Ishikawa (cell line): ENCODE results near the gene MORC2.

Experiments used
- CEBPB ChIP-seq: IDR thresholded peaks from 2 replicates; pipeline ENCODE4 v1.6.1; 2012
- CREB1 ChIP-seq: IDR thresholded peaks from 2 replicates; pipeline ENCODE4 v1.6.1; 2012; ENCODE audit warnings: low read depth
- EGR1 ChIP-seq: IDR thresholded peaks from 2 replicates; pipeline ENCODE4 v1.6.1; 2012
- EP300 ChIP-seq: IDR thresholded peaks from 2 replicates; pipeline ENCODE4 v1.6.1; 2012; ENCODE audit warnings: borderline replicate concordance
- FOXM1 ChIP-seq: IDR thresholded peaks from 2 replicates; pipeline ENCODE4 v1.6.1; 2012; ENCODE audit warnings: low read depth, borderline replicate concordance
- MAX ChIP-seq: IDR thresholded peaks from 2 replicates; pipeline ENCODE4 v1.6.1; 2012
- NFIC ChIP-seq: IDR thresholded peaks from 2 replicates; pipeline ENCODE4 v1.6.1; 2012
- RAD21 ChIP-seq: IDR thresholded peaks from 2 replicates; pipeline ENCODE4 v1.6.1; 2012; ENCODE audit warnings: low read depth
- REST ChIP-seq: IDR thresholded peaks from 2 replicates; pipeline ENCODE4 v1.6.1; 2012; ENCODE audit warnings: low read depth, mild to moderate bottlenecking
- TAF1 ChIP-seq: IDR thresholded peaks from 2 replicates; pipeline ENCODE4 v1.6.1; 2012; ENCODE audit warnings: low read depth, mild to moderate bottlenecking
- TCF12 ChIP-seq: IDR thresholded peaks from 2 replicates; pipeline ENCODE4 v1.6.1; 2012; ENCODE audit warnings: low read depth
- TEAD4 ChIP-seq: IDR thresholded peaks from 2 replicates; pipeline ENCODE4 v1.6.1; 2012
- USF1 ChIP-seq: IDR thresholded peaks from 2 replicates; pipeline ENCODE4 v1.6.1; 2012
- YY1 ChIP-seq: IDR thresholded peaks from 2 replicates; pipeline ENCODE4 v1.6.1; 2012; ENCODE audit warnings: low read depth
- ZBTB7A ChIP-seq: IDR thresholded peaks from 2 replicates; pipeline ENCODE4 v1.6.1; 2012; ENCODE audit warnings: low read depth

The MORC2 gene

DNA sequence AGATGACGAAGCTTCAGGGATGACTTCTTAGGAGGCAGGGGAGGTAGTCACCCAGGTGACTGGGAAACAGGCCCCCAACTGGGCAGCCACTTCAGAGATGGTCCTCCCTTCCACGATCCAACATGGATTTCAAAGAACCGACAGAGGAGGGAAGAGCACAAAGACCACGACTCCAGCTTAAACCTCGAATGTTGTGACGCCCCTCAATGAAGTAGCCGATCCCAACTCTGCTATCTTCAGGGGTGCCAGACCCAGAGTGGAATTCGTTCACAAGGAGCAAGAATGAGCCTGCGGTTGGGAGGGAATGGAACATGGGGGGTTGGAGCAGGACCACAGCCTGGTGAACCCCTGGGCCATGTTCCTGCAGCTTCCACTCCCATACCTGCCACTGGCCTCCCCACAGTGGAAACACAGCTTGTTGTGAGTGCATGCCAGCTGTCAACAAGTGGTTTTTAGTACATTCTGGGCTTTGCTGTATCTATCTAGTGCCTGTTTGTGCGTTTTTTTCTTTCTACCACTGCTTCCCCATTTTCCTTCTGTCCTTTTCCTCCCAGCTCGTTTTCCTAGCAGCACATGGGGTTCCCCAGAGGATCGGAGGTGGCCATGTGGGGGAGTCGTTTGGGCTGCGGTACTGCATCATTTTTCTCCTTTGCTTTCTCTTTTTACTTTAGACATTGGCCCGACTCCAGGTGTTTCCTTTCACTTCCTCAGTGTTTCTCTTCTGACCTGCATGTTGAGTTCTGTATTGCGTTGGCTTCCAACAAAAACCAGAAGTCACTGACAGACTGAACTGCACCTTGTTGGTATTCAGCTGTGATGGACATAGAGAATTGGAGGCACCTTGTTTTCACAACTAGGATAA is 65.8 kb downstream of the MORC2 start:
- TF ChIP-seq TEAD4 = no peak
- TF ChIP-seq MAX = no peak
- TF ChIP-seq EP300 = no peak
- TF ChIP-seq FOXM1 = no peak

DNA sequence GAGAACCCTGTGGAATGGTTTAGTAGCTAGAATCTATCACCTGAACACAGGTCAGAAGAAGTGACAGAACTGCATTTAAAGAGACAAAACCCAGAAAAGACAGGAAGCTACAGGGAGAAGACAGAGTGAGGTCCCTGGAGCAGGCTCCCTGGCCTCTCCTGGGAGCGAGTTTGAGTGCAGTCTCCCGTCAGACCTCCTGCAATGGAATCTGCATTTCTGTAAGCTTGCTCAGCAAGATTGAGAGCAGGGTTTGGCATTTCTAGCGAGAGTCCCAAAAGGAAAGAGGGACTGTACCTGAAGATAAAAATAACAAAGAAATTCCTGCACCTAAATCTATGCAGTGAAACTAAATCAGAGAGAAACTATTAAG is 74.2 kb downstream of the MORC2 start:
- TF ChIP-seq REST = no peak
- no peak for TF ChIP-seq TEAD4
- no peak for TF ChIP-seq CEBPB
- TF ChIP-seq ZBTB7A = no peak
- TF ChIP-seq YY1 = no peak
- TF ChIP-seq CREB1 = no peak
- no peak for TF ChIP-seq TCF12
- no peak for TF ChIP-seq EP300
- no peak for TF ChIP-seq RAD21
- no peak for TF ChIP-seq FOXM1
- no peak for TF ChIP-seq EGR1
- no peak for TF ChIP-seq MAX
- TF ChIP-seq NFIC = no peak
- TF ChIP-seq USF1 = no peak
- no peak for TF ChIP-seq TAF1

GRCh38 chr22:30893434-30894370 is 74.9 kb downstream of the MORC2 start:
- TF ChIP-seq EGR1 (no peak), ZBTB7A (no peak)

DNA sequence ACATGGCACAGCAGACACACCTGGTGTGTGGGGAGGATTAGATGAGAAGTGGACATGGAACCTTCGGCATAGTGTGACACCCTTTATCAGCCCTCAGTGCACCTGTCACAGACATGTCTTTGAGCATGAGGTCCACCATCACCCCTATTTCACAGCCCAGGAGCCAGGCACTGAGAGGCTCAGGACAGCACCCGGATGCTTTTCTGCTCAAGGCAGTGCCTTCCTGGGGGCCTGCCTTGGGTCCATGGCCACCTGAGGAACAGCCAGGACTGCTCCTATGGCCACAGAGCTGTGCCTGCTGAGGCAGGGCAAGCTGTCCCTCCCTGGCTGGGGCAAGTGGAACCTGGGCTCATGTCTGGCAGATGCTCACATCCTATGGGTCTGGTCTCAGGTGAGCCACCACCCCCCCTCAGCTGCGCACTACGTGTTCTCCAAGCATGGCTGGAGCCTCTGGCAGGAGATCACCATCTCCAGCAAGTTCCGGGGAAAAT is 75.8 kb downstream of the MORC2 start:
- TF ChIP-seq USF1 (no peak), TAF1 (no peak), RAD21 (no peak), NFIC (no peak), MAX (no peak), CEBPB (no peak), ZBTB7A (no peak), TEAD4 (no peak), EP300 (no peak), TCF12 (no peak), CREB1 (no peak), FOXM1 (no peak), EGR1 (no peak)

DNA sequence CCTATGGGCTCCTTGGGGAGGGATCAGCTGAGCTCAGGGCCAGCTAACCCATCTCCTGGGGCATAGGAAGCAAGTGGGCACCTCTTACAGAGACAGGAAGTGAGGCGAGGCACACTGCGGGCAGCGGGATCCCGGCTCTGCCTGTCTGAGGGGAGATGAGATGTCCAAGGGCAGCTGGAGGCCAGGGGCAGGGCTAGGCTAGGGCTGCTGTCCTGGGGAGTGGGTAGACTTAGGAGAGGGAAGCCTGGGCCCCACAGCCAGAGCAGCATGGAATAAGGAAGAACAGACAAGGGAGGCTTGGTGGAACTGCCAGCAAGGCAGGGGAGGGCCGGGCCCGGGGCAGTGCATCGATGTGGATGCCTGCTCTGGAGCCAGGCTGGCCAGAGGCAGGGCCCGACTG is 76.3 kb downstream of the MORC2 start:
- TF ChIP-seq REST (no peak), NFIC (no peak), RAD21 (no peak), TCF12 (no peak), TAF1 (no peak), ZBTB7A (no peak), USF1 (no peak), EGR1 (no peak), YY1 (no peak)
